Neural cell (in vitro differentiated cells): ENCODE results near the gene GNRHR. TPM values are rescaled to one million over a fixed set of nuclear protein-coding genes. Genes with fewer than 3 reads are reported as not detected.
A peak's percentile ranks its signal among the peaks of the same experiment; 100 is the strongest.

ENCODE experiments used
- H2AFZ ChIP-seq: fragments of 200-600, 300-800 bp; sonication (generic), shearing (Covaris generic); 2 replicates; pipeline ENCODE4 v1.6.0; 2014; ENCODE audit warnings: low read depth, mild to moderate bottlenecking, antibody characterized with exemption, low read length, moderate library complexity
- H3F3A ChIP-seq: fragments of 200-600 bp; shearing (Covaris generic); 2 replicates; pipeline ENCODE4 v1.6.1; 2016; ENCODE audit warnings: mild to moderate bottlenecking, moderate library complexity, mixed read lengths, antibody characterized with exemption, low read length; ENCODE audit not compliant: insufficient read depth, poor library complexity, severe bottlenecking
- H3K27ac ChIP-seq: fragments of 200-600, 300-800 bp; sonication (generic), shearing (Covaris generic); 2 replicates; pipeline ENCODE4 v1.5.1; 2014; ENCODE audit warnings: mild to moderate bottlenecking, low read length, moderate library complexity
- H3K27me3 ChIP-seq: fragments of 300-800, 200-600 bp; sonication (generic), shearing (Covaris generic); 2 replicates; pipeline ENCODE4 v1.6.0; 2014; ENCODE audit warnings: mild to moderate bottlenecking, low read depth, low read length, moderate library complexity; ENCODE audit not compliant: insufficient read depth
- H3K36me3 ChIP-seq: fragments of 300-800, 200-600 bp; sonication (generic), shearing (Covaris generic); 2 replicates; pipeline ENCODE4 v1.5.1; 2014; ENCODE audit warnings: mild to moderate bottlenecking, antibody characterized with exemption, low read length, moderate library complexity; ENCODE audit not compliant: insufficient read depth
- H3K4me2 ChIP-seq: fragments of 300-800, 200-600 bp; sonication (generic), shearing (Covaris generic); 2 replicates; pipeline ENCODE4 v1.6.0; 2014; ENCODE audit warnings: mild to moderate bottlenecking, low read length
- H3K4me3 ChIP-seq: fragments of 300-800, 200-600 bp; sonication (generic), shearing (Covaris generic); 2 replicates; pipeline ENCODE4 v1.5.1; 2014; ENCODE audit warnings: mild to moderate bottlenecking, low read length, moderate library complexity
- H3K79me2 ChIP-seq: fragments of 200-600 bp; shearing (Covaris generic); replicated peaks from 2 replicates; pipeline ENCODE4 v1.6.0; 2014; ENCODE audit warnings: mild to moderate bottlenecking, low read length, moderate library complexity; ENCODE audit not compliant: insufficient read depth
- H3K9ac ChIP-seq: fragments of 300-800, 200-600 bp; sonication (generic), shearing (Covaris generic); 2 replicates; pipeline ENCODE4 v1.6.1; 2016; ENCODE audit warnings: mild to moderate bottlenecking, low read length, mixed read lengths
- H3K9me2 ChIP-seq: fragments of 200-600 bp; shearing (Covaris generic); 2 replicates; pipeline ENCODE4 v1.6.1; 2016; ENCODE audit warnings: mild to moderate bottlenecking, low read length, mixed read lengths; ENCODE audit not compliant: insufficient read depth
- H3K9me3 ChIP-seq: fragments of 200-600, 300-800 bp; sonication (generic), shearing (Covaris generic); 2 replicates; pipeline ENCODE4 v1.6.1; 2016; ENCODE audit warnings: mild to moderate bottlenecking, mixed run types, low read length, moderate library complexity, mixed read lengths
- H4K20me1 ChIP-seq: fragments of 200-600 bp; shearing (Covaris generic); 2 replicates; pipeline ENCODE4 v1.6.1; 2016; ENCODE audit warnings: mild to moderate bottlenecking, mixed run types; ENCODE audit not compliant: insufficient read depth
- CTCF ChIP-seq: fragments of 450-650 bp; IDR thresholded peaks from 2 replicates; pipeline ENCODE4 v1.5.1; 2014; ENCODE audit warnings: antibody characterized with exemption, mild to moderate bottlenecking, moderate library complexity; ENCODE audit not compliant: poor library complexity, severe bottlenecking
- EP300 ChIP-seq: fragments of 450-650 bp; conservative IDR thresholded peaks from 2 replicates; pipeline ENCODE4 v1.6.1; 2014; ENCODE audit warnings: antibody characterized with exemption, mild to moderate bottlenecking, moderate library complexity; ENCODE audit not compliant: poor library complexity, severe bottlenecking
- EZH2 ChIP-seq: fragments of 200-600, 300-800 bp; shearing (Covaris generic), sonication (generic); IDR thresholded peaks from 2 replicates; pipeline ENCODE4 v1.6.1; 2014; ENCODE audit warnings: antibody characterized with exemption, low read length, borderline replicate concordance, mild to moderate bottlenecking; ENCODE audit not compliant: insufficient read depth, poor library complexity, severe bottlenecking
- MXI1 ChIP-seq: fragments of 450-650 bp; conservative IDR thresholded peaks from 2 replicates; pipeline ENCODE4 v1.6.1; 2014; ENCODE audit warnings: antibody characterized with exemption, mild to moderate bottlenecking; ENCODE audit not compliant: poor library complexity, severe bottlenecking
- POLR2AphosphoS5 ChIP-seq: IDR thresholded peaks from 2 replicates; pipeline ENCODE4 v1.6.1; 2012
- RAD21 ChIP-seq: fragments of 450-650 bp; conservative IDR thresholded peaks from 2 replicates; pipeline ENCODE4 v1.6.1; 2014; ENCODE audit warnings: antibody characterized with exemption, mild to moderate bottlenecking, moderate library complexity
- REST ChIP-seq: IDR thresholded peaks from 2 replicates; pipeline ENCODE4 v1.6.1; 2012; ENCODE audit warnings: borderline replicate concordance
- SMC3 ChIP-seq: fragments of 450-650 bp; conservative IDR thresholded peaks from 2 replicates; pipeline ENCODE4 v1.6.1; 2014; ENCODE audit warnings: antibody characterized with exemption, mild to moderate bottlenecking, moderate library complexity; ENCODE audit not compliant: poor library complexity
- TAF1 ChIP-seq: IDR thresholded peaks from 2 replicates; pipeline ENCODE4 v1.6.1; 2012; ENCODE audit warnings: low read depth
- polyA plus RNA-seq: library from polyadenylated mRNA; depleted of rRNA; stranded (reverse); fragments of >200 nt; gene quantifications from 2 replicates; pipeline ENCODE4 v1.2.3, GENCODE V29; 2014

Gene GNRHR
- polyA plus RNA-seq, 1 donor from 2014 or later = not detected

GRCh38 chr4:67700738-67701516, 53.3 kb downstream of the GNRHR start, which contains the start of gene UBA6:
TSS of gene UBA6 (minus strand) at chr4:67701155. CDS start at chr4:67701119, 36 bp downstream.
- no peak for TF ChIP-seq EZH2
- TF ChIP-seq RAD21 = no peak
- peak; percentile 30 for TF ChIP-seq SMC3
- no peak for TF ChIP-seq EP300
- peak; percentile 78 for TF ChIP-seq REST
- TF ChIP-seq TAF1 = peak; percentile 63
- TF ChIP-seq CTCF = peak; percentile 70
- peak; percentile 93 for TF ChIP-seq MXI1
- TF ChIP-seq POLR2AphosphoS5 = peak; percentile 91
- Histone ChIP-seq H3F3A (no peaks in the 10 kb centered on the region), H3K9me2 (no peaks in the 10 kb centered on the region), H3K79me2 (peaks cover 79% of the 10 kb centered on the region), H4K20me1 (no peaks in the 10 kb centered on the region), H3K27me3 (no peaks in the 10 kb centered on the region), H3K27ac (peak within 1 kb of the TSS; percentile 79), H3K4me3 (peak within 1 kb of the TSS; percentile 87), H3K9ac (peak within 1 kb of the TSS; percentile 85), H3K4me2 (peak within 1 kb of the TSS; percentile 94), H3K36me3 (no peaks in the 10 kb centered on the region), H3K9me3 (no peaks in the 10 kb centered on the region), H2AFZ (peak within 1 kb of the TSS; percentile 92)

GRCh38 chr4:67700116-67700737, 54.0 kb downstream of the GNRHR start:
- Histone ChIP-seq H3K9me2 (no peaks in the 10 kb centered on the region), H3K27me3 (no peaks in the 10 kb centered on the region), H3K9me3 (no peaks in the 10 kb centered on the region), H3K27ac (peak overlapping the region; percentile 79), H3K4me3 (peak overlapping the region; percentile 87), H3K79me2 (peaks cover 77% of the 10 kb centered on the region), H4K20me1 (no peaks in the 10 kb centered on the region), H3K36me3 (no peaks in the 10 kb centered on the region), H3K9ac (peak overlapping the region; percentile 85), H2AFZ (peak overlapping the region; percentile 92), H3K4me2 (peak overlapping the region; percentile 94), H3F3A (no peaks in the 10 kb centered on the region)
- no peak for TF ChIP-seq REST
- no peak for TF ChIP-seq TAF1
- TF ChIP-seq EP300 = no peak
- TF ChIP-seq MXI1 = no peak
- TF ChIP-seq SMC3 = no peak
- no peak for TF ChIP-seq RAD21
- TF ChIP-seq EZH2 = no peak
